SK-N-SH treated with all-trans-retinoic acid at 6 μM for 48 hours (cell line): ENCODE results near the gene P2RX3.

Experiments
- ARNTL ChIP-seq: fragments of 450-650 bp; formaldehyde crosslinking; IDR thresholded peaks from 2 replicates; pipeline ENCODE4 v1.5.0; 2020; ENCODE audit warnings: low read depth, mild to moderate bottlenecking, moderate library complexity, borderline replicate concordance
- BACH2 ChIP-seq: fragments of 250-450 bp; sonication (Bioruptor Pico); IDR thresholded peaks from 2 replicates; pipeline ENCODE4 v1.9.0; 2021; ENCODE audit warnings: mild to moderate bottlenecking, borderline replicate concordance
- GLIS3 ChIP-seq: fragments of 250-450 bp; sonication (Bioruptor Pico); IDR thresholded peaks from 2 replicates; pipeline ENCODE4 v1.5.0; 2020; ENCODE audit warnings: mild to moderate bottlenecking, moderate library complexity
- PATZ1 ChIP-seq: fragments of 250-450 bp; sonication (Bioruptor Pico); IDR thresholded peaks from 2 replicates; pipeline ENCODE4 v1.8.0; 2020; ENCODE audit warnings: mild to moderate bottlenecking, moderate library complexity, borderline replicate concordance
- RARB ChIP-seq: fragments of 250-450 bp; sonication (Bioruptor Pico); IDR thresholded peaks from 2 replicates; pipeline ENCODE4 v1.8.0; 2021; ENCODE audit warnings: mild to moderate bottlenecking, moderate library complexity
- TCF4 ChIP-seq: fragments of 250-450 bp; sonication (Bioruptor Pico); IDR thresholded peaks from 2 replicates; pipeline ENCODE4 v1.8.0; 2021; ENCODE audit warnings: mild to moderate bottlenecking, moderate library complexity, borderline replicate concordance
- TOX ChIP-seq: fragments of 250-450 bp; sonication (Bioruptor Pico); IDR thresholded peaks from 2 replicates; pipeline ENCODE4 v1.8.0; 2021; ENCODE audit warnings: mild to moderate bottlenecking, moderate library complexity, borderline replicate concordance
- ZNF8 ChIP-seq: fragments of 450-650 bp; formaldehyde crosslinking; IDR thresholded peaks from 2 replicates; pipeline ENCODE4 v1.5.0; 2020; ENCODE audit warnings: mild to moderate bottlenecking, moderate library complexity
- TF ChIP-seq, protein P1 (sequence below): fragments of 250-450 bp; sonication (Bioruptor Pico); IDR thresholded peaks from 2 replicates; pipeline ENCODE4 v1.5.1; 2021; ENCODE audit warnings: mild to moderate bottlenecking, moderate library complexity
- TF ChIP-seq, protein P2 (sequence below): fragments of 250-450 bp; sonication (Bioruptor Pico); IDR thresholded peaks from 2 replicates; pipeline ENCODE4 v1.5.1; 2020; ENCODE audit warnings: low read depth, mild to moderate bottlenecking, moderate library complexity

- TF ChIP-seq TCF4 (CRISPR knock-in tag) (no peak), PATZ1 (CRISPR knock-in tag) (no peak), ZNF8 (no peak), TOX (CRISPR knock-in tag) (no peak), BACH2 (CRISPR knock-in tag) (no peak), ARNTL (CRISPR knock-in tag) (no peak), GLIS3 (CRISPR knock-in tag) (no peak), RARB (CRISPR knock-in tag) (no peak)
- TF ChIP-seq, protein P1, sequence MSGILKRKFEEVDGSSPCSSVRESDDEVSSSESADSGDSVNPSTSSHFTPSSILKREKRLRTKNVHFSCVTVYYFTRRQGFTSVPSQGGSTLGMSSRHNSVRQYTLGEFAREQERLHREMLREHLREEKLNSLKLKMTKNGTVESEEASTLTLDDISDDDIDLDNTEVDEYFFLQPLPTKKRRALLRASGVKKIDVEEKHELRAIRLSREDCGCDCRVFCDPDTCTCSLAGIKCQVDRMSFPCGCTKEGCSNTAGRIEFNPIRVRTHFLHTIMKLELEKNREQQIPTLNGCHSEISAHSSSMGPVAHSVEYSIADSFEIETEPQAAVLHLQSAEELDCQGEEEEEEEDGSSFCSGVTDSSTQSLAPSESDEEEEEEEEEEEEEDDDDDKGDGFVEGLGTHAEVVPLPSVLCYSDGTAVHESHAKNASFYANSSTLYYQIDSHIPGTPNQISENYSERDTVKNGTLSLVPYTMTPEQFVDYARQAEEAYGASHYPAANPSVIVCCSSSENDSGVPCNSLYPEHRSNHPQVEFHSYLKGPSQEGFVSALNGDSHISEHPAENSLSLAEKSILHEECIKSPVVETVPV (CRISPR knock-in tag), result no peak
- TF ChIP-seq, protein P2, sequence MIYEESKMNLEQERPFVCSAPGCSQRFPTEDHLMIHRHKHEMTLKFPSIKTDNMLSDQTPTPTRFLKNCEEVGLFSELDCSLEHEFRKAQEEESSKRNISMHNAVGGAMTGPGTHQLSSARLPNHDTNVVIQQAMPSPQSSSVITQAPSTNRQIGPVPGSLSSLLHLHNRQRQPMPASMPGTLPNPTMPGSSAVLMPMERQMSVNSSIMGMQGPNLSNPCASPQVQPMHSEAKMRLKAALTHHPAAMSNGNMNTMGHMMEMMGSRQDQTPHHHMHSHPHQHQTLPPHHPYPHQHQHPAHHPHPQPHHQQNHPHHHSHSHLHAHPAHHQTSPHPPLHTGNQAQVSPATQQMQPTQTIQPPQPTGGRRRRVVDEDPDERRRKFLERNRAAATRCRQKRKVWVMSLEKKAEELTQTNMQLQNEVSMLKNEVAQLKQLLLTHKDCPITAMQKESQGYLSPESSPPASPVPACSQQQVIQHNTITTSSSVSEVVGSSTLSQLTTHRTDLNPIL (CRISPR knock-in tag), result no peak
Measured at GRCh38 chr11:57309106-57310059, 28.8 kb upstream of the P2RX3 start.
